ACC112 (cell line): ENCODE data around the gene MAB21L4.

Experiments
- H2AFZ ChIP-seq: fragments of 200-600 bp; sonication (generic); one replicate; pipeline ENCODE4 v1.6.0; 2017; ENCODE audit warnings: antibody characterized with exemption, low read length; ENCODE audit not compliant: unreplicated experiment
- H3K27ac ChIP-seq: fragments of 200-600 bp; sonication (generic); 2 replicates; pipeline ENCODE4 v1.5.1; 2014; ENCODE audit warnings: low read depth, mild to moderate bottlenecking, antibody characterized with exemption, low read length, moderate library complexity
- H3K27me3 ChIP-seq: fragments of 200-600 bp; sonication (generic); 2 replicates; pipeline ENCODE4 v1.6.1; 2014; ENCODE audit warnings: mild to moderate bottlenecking, antibody characterized with exemption, low read length, moderate library complexity, mixed read lengths; ENCODE audit not compliant: insufficient read depth
- H3K36me3 ChIP-seq: fragments of 200-600 bp; sonication (generic); 2 replicates; pipeline ENCODE4 v1.6.1; 2016; ENCODE audit warnings: mild to moderate bottlenecking, antibody characterized with exemption, low read length, moderate library complexity, mixed read lengths; ENCODE audit not compliant: insufficient read depth
- H3K4me1 ChIP-seq: fragments of 200-600 bp; sonication (generic); one replicate; pipeline ENCODE4 v1.6.1; 2016; ENCODE audit warnings: low read length, mixed read lengths; ENCODE audit not compliant: insufficient read depth, unreplicated experiment, control insufficient read depth
- H3K4me3 ChIP-seq: fragments of 200-600 bp; sonication (generic); 2 replicates; pipeline ENCODE4 v1.5.1; 2014; ENCODE audit warnings: mild to moderate bottlenecking, low read depth, low read length
- H3K79me2 ChIP-seq: fragments of 200-600 bp; sonication (generic); one replicate; pipeline ENCODE4 v1.6.0; 2016; ENCODE audit warnings: low read length; ENCODE audit not compliant: control insufficient read depth, unreplicated experiment, insufficient read depth

The MAB21L4 gene

GRCh38 chr2:240891492-240892340, 4.2 kb downstream of the MAB21L4 start:
- Histone ChIP-seq H3K36me3 (no peaks in the 10 kb centered on the region), H3K4me3 (no peak overlapping the region), H2AFZ (no peak overlapping the region), H3K4me1 (peaks cover 10% of the 10 kb centered on the region), H3K79me2 (no peaks in the 10 kb centered on the region), H3K27ac (no peak overlapping the region), H3K27me3 (no peaks in the 10 kb centered on the region)

GRCh38 chr2:240890691-240891090, 5.3 kb downstream of the MAB21L4 start:
- H3K27me3 ChIP-seq, result no peaks in the 10 kb centered on the region
- H3K79me2 ChIP-seq, result no peaks in the 10 kb centered on the region
- H3K4me3 ChIP-seq, result no peak overlapping the region
- H2AFZ ChIP-seq, result no peak overlapping the region
- H3K36me3 ChIP-seq, result no peaks in the 10 kb centered on the region
- no peak overlapping the region for H3K27ac ChIP-seq
- peaks cover 10% of the 10 kb centered on the region for H3K4me1 ChIP-seq

DNA sequence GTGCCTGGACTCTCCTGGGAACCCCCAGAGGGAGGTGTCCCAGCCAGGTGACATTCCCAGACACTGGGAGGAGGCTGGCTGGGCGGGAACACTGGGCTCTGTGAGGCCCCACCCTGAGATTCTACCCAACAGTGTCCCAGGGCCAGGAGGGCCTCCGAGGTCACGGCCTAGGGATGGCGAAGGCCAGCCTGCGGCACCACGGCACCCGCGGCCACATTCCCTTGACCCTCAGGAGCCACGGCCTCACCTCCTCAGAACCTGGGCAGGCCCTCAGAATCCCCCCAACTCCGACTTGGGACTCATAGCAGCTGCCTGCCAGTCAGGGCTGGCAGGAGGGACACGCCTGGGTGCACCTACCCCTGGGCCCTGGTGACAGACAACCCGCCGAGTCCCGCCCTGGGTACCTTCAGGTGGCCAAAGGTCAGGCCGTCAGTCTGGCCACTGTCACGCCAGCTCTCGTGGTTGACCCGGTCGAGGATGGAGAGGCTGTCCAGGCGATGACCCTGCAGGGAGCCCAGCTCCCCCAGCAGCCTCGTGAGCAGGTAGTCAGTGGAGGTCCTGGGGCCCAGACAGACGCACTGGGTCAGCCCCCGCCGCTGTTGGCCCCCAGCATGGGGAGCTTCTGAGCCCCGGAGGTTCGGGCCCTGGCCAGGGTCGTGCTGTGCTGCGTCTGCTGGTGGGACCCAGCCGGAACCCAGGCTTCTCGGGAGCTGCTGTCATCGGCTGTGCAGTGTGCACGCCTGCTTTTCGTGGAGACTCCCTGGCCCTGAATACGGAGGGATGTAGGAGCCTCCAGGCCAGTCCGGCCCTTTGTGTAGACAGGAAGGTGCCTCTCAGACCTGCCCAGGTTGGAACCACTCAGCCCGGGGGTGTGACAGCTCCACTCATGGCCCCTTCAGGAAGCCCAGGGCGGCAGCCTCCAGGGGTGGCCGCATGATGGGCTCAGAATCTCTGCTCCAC, 6.1 kb downstream of the MAB21L4 start:
- no peak overlapping the region for H2AFZ ChIP-seq

DNA sequence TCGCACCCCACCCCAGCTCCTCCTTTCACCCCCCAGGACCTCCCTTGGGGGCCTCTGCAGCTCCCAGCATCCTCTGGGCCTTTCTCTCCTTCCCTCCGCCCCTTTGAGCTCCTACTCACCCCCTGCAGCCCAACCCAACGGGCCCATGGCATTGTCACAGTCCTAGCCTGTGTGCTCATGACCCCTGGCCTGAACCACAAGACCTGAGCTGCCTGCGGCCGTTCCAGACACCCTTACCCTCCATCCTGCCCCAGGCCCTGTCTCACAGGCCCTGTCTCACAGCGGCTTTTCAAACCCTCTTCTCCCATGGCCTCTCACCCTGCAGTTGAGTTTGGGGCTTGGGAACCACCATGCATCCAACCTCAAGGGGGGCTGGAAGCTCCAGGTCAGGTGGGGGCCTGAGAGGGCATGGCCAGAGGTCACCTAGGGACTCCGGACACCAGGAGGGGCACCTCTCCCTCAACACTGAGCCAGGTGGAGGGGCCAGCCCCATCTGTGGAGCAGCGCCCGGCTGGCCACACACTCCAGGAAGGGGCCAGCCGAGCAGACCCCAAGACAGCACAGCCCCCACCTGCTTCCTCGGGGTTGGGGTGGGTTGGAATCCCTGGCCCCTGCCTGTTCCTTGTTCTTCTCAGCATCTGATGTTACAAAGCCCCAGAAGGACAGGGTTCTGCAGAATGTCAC, 6.9 kb downstream of the MAB21L4 start:
- no peaks in the 10 kb centered on the region for H3K27me3 ChIP-seq
- H3K4me3 ChIP-seq, result no peak overlapping the region
- H2AFZ ChIP-seq, result no peak overlapping the region
- peaks cover 9% of the 10 kb centered on the region for H3K4me1 ChIP-seq
- no peaks in the 10 kb centered on the region for H3K36me3 ChIP-seq
- no peak overlapping the region for H3K27ac ChIP-seq
- H3K79me2 ChIP-seq, result no peaks in the 10 kb centered on the region

More for the DNA sequence above, 6.1 kb downstream of the MAB21L4 start:
- no peaks in the 10 kb centered on the region for H3K27me3 ChIP-seq
- no peaks in the 10 kb centered on the region for H3K36me3 ChIP-seq
- H3K27ac ChIP-seq, result no peak overlapping the region
- H3K4me1 ChIP-seq, result peaks cover 10% of the 10 kb centered on the region
- no peak overlapping the region for H3K4me3 ChIP-seq
- no peaks in the 10 kb centered on the region for H3K79me2 ChIP-seq

DNA sequence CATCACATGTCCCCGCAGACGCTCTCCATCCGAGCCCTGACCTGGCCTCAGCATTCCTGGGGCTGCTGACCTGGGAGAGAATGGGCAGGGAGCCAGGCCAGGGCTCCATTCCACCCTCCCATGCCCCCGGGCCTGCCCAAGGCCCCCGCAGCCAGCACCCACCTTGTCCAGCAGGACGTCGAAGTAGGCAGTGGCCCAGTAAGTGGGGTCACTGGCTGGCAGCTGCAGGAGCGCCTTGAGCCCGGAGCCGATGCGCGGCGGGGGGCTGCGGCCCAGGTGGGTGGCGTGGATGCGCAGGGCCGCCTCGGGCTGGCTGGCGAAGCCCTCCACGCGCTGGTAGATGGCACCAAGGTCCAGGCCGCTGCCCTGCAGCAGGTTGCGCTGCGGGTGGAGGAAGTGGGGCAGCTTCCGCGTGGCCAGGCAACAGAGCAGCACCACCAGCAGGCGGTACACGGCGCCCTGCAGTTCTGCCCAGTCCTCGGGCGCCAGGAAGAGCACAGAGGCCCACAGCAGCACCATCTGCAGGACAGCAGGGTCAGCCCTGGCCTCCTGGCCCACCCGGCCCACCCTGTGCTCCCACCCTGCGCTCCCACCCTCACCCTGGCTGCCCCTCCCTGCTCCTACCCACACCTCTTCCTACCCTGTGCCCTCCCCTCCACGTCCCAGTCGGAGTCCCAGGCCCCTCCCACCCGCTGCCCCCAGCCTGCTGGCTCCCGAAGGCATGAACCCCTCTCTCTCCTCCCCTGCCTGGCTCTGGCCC, 7.6 kb downstream of the MAB21L4 start:
- H3K36me3 ChIP-seq, result no peaks in the 10 kb centered on the region
- H3K4me1 ChIP-seq, result peaks cover 2% of the 10 kb centered on the region
- H3K79me2 ChIP-seq, result no peaks in the 10 kb centered on the region
- H3K27ac ChIP-seq, result no peak overlapping the region
- H3K4me3 ChIP-seq, result no peak overlapping the region
- H3K27me3 ChIP-seq, result no peaks in the 10 kb centered on the region
- no peak overlapping the region for H2AFZ ChIP-seq

- no peaks in the 10 kb centered on the region for H3K79me2 ChIP-seq
These were observed 8.3 kb downstream of the MAB21L4 start for GRCh38 chr2:240887631-240888030.

GRCh38 chr2:240886678-240887609, 9.0 kb downstream of the MAB21L4 start:
- H3K4me3 ChIP-seq, result no peak overlapping the region
- no peaks in the 10 kb centered on the region for H3K79me2 ChIP-seq
- H3K36me3 ChIP-seq, result no peaks in the 10 kb centered on the region
- no peak overlapping the region for H3K27ac ChIP-seq
- no peaks in the 10 kb centered on the region for H3K4me1 ChIP-seq
- no peaks in the 10 kb centered on the region for H3K27me3 ChIP-seq
- H2AFZ ChIP-seq, result no peak overlapping the region

More at GRCh38 chr2:240887631-240888030, 8.3 kb downstream of the MAB21L4 start:
- Histone ChIP-seq H3K36me3 (no peaks in the 10 kb centered on the region), H3K27ac (no peak overlapping the region), H2AFZ (no peak overlapping the region), H3K27me3 (no peaks in the 10 kb centered on the region), H3K4me1 (no peaks in the 10 kb centered on the region), H3K4me3 (no peak overlapping the region)

DNA sequence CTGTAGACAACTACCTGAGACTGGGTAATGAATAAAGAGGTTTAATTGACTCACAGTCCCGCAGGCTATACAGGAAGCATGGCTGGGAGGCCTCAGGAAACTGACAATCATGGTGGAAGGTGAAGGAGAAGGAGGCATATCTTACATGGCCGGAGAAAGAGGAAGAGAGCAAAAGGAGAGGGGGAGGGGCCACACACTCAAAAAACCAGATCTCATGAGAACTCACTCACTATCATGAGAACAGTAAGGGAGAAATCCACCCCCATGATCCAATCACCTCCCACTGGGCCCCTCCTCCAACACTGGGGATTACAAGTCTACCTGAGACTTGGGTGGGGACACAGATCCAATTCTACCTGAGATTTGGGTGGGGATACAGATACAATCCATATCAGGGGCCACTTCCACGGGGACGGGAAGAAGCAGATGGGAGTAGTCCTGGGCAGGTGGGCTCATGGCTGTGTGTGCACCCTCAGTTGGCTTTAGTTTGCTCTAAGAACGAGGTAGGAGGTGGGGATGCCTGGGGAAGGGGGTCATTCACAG, 9.9 kb downstream of the MAB21L4 start:
- H2AFZ ChIP-seq, result no peak overlapping the region
- no peak overlapping the region for H3K27ac ChIP-seq
- H3K79me2 ChIP-seq, result no peaks in the 10 kb centered on the region
- H3K4me1 ChIP-seq, result no peaks in the 10 kb centered on the region
- H3K36me3 ChIP-seq, result no peaks in the 10 kb centered on the region
- peaks cover 2% of the 10 kb centered on the region; the same call in 1 of the 2 replicates for H3K27me3 ChIP-seq
- H3K4me3 ChIP-seq, result no peak overlapping the region

DNA sequence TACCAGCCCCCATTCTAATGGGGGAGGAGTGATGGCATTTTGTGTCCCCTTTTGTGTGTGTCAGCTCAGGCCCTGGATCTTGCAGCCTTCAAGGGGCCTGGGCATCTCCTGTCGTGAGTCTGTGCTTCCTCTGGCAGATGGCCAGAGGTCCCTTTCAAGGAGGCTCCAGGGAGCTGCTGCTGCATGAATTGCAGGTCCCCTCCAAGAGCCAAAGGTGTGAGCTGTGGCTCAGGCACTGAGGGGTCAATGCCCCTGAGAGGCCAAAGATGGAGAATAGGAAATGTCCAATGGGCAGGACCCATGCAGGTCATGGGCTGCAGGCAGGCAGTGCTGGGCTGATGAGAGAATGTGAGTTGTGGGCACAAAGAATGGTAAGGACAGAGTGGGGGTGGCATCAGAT, 10.4 kb downstream of the MAB21L4 start:
- Histone ChIP-seq H2AFZ (no peak overlapping the region), H3K4me3 (no peak overlapping the region), H3K27me3 (peaks cover 5% of the 10 kb centered on the region; the same call in 1 of the 2 replicates), H3K27ac (no peak overlapping the region), H3K36me3 (no peaks in the 10 kb centered on the region), H3K79me2 (no peaks in the 10 kb centered on the region), H3K4me1 (no peaks in the 10 kb centered on the region)
